LHCN-M2 (cell line): ENCODE data around the gene TAF11L6. TPM values are rescaled to one million over a fixed set of nuclear protein-coding genes. Genes with fewer than 3 reads are reported as not detected.
"Not testable (repeated sequence)": the region's sequence is repeated elsewhere in the genome, so short reads cannot be mapped to it uniquely, and the experiment has no call there.

Experiments
- DNase-seq: peaks from one replicate; pipeline ENCODE4 v3.0.0-alpha.2; 2012; ENCODE audit warnings: low read depth
- polyA plus RNA-seq: library from polyadenylated mRNA; unstranded; fragments of >200 nt; gene quantifications from one replicate; pipeline ENCODE4 v1.2.1, GENCODE V29; 2012; ENCODE audit warnings: missing spikeins
- total RNA-seq: library from RNA; depleted of rRNA; stranded (reverse); fragments of >200 nt; gene quantifications from 2 replicates; pipeline ENCODE4 v1.2.3, GENCODE V29; 2014; rRNA removed

Gene TAF11L6
- total RNA-seq: not detected in 2 replicates
- not detected for polyA plus RNA-seq

GRCh38 chr5:17528369-17528768, at the start of gene TAF11L6:
Gene TAF11L6, plus strand, starts transcription at chr5:17528669.
- not testable (repeated sequence) for DNase-seq

- no peak for DNase-seq
These were observed 47.1 kb upstream of the TAF11L6 start for GRCh38 chr5:17481378-17481777.

- no peak for DNase-seq
These were observed 45.7 kb upstream of the TAF11L6 start for GRCh38 chr5:17482790-17483189.

GRCh38 chr5:17486464-17487173, 41.9 kb upstream of the TAF11L6 start:
- not testable (repeated sequence) for DNase-seq

GRCh38 chr5:17487174-17487512, 41.3 kb upstream of the TAF11L6 start:
- DNase-seq: no peak

GRCh38 chr5:17491257-17491656, 37.2 kb upstream of the TAF11L6 start:
- not testable (repeated sequence) for DNase-seq

- DNase-seq: no peak
These were observed 35.7 kb upstream of the TAF11L6 start for GRCh38 chr5:17492770-17493169.

GRCh38 chr5:17497446-17497845, 31.0 kb upstream of the TAF11L6 start:
- DNase-seq: no peak

GRCh38 chr5:17497931-17498330, 30.5 kb upstream of the TAF11L6 start, which contains the start of gene TAF11L2:
Gene TAF11L2, plus strand, starts transcription at chr5:17498231.
- DNase-seq: not testable (repeated sequence)

GRCh38 chr5:17511775-17512325, 16.6 kb upstream of the TAF11L6 start:
- DNase-seq: no peak

- not testable (repeated sequence) for DNase-seq
These were observed 10.9 kb upstream of the TAF11L6 start for GRCh38 chr5:17517526-17517925.

GRCh38 chr5:17518067-17518466, 10.4 kb upstream of the TAF11L6 start, which contains the start of gene TAF11L3:
Gene TAF11L3, plus strand, starts transcription at chr5:17518367.
- DNase-seq: not testable (repeated sequence)

- DNase-seq: not testable (repeated sequence)
These were observed 9.0 kb upstream of the TAF11L6 start for GRCh38 chr5:17519508-17519907.

GRCh38 chr5:17521501-17521900, 7.0 kb upstream of the TAF11L6 start, which contains the start of gene TAF11L4:
Gene TAF11L4, plus strand, starts transcription at chr5:17521801.
- DNase-seq: not testable (repeated sequence)

GRCh38 chr5:17524935-17525334, 3.5 kb upstream of the TAF11L6 start, which contains the start of gene TAF11L5:
Gene TAF11L5, plus strand, starts transcription at chr5:17525235.
- not testable (repeated sequence) for DNase-seq

GRCh38 chr5:17526504-17526903, 2.0 kb upstream of the TAF11L6 start:
- not testable (repeated sequence) for DNase-seq

Other genes with a start within 250 kb of the TAF11L6 start
- not detected in 2 replicates for gene TAF11L2, start 30.4 kb upstream of the TAF11L6 start, total RNA-seq
- gene TAF11L3, start 10.3 kb upstream of the TAF11L6 start, total RNA-seq: not detected in 2 replicates
- not detected in 2 replicates for gene TAF11L4, start 6.9 kb upstream of the TAF11L6 start, total RNA-seq
- gene TAF11L5, start 3.4 kb upstream of the TAF11L6 start, total RNA-seq: not detected in 2 replicates
- gene TAF11L7, start 57.1 kb downstream of the TAF11L6 start, total RNA-seq: not detected in 2 replicates
- gene TAF11L8, start 62.3 kb downstream of the TAF11L6 start, total RNA-seq: not detected in 2 replicates
- gene TAF11L9, start 65.7 kb downstream of the TAF11L6 start, total RNA-seq: not detected in 2 replicates
- gene TAF11L10, start 69.2 kb downstream of the TAF11L6 start, total RNA-seq: not detected in 2 replicates
- gene TAF11L11, start 75.5 kb downstream of the TAF11L6 start, total RNA-seq: not detected in 2 replicates
- gene TAF11L12, start 81.7 kb downstream of the TAF11L6 start, total RNA-seq: not detected in 2 replicates
- not detected in 2 replicates for gene TAF11L13, start 103.4 kb downstream of the TAF11L6 start, total RNA-seq
- gene TAF11L14, start 105.8 kb downstream of the TAF11L6 start, total RNA-seq: not detected in 2 replicates